Trophoblast cell (in vitro differentiated cells and primary cell): Measurements from ENCODE around the gene CCDC88A.
"Not testable (repeated sequence)": the region's sequence is repeated elsewhere in the genome, so short reads cannot be mapped to it uniquely, and the experiment has no call there.

ENCODE experiments used
- DNase-seq, 2 donors: peaks; one replicate each; pipeline ENCODE4 v3.0.0-alpha.2; 2016
- H2AFZ ChIP-seq: 2 replicates; pipeline ENCODE4 v1.6.1; 2013; ENCODE audit warnings: low read length, moderate library complexity, mild to moderate bottlenecking; ENCODE audit not compliant: insufficient read depth, poor library complexity
- H2AK5ac ChIP-seq: 2 replicates; pipeline ENCODE4 v1.6.1; 2013; ENCODE audit warnings: mild to moderate bottlenecking, low read length
- H2BK120ac ChIP-seq: 2 replicates; pipeline ENCODE4 v1.6.1; 2013; ENCODE audit warnings: low read length, mild to moderate bottlenecking, moderate library complexity; ENCODE audit not compliant: insufficient read depth, poor library complexity
- H2BK12ac ChIP-seq: 2 replicates; pipeline ENCODE4 v1.6.1; 2013; ENCODE audit warnings: mild to moderate bottlenecking, low read length, moderate library complexity
- H2BK5ac ChIP-seq: 2 replicates; pipeline ENCODE4 v1.6.1; 2013; ENCODE audit warnings: low read length, low read depth, moderate library complexity, mild to moderate bottlenecking; ENCODE audit not compliant: poor library complexity
- H3K14ac ChIP-seq: 2 replicates; pipeline ENCODE4 v1.6.1; 2013; ENCODE audit warnings: mild to moderate bottlenecking, low read length
- H3K18ac ChIP-seq: 2 replicates; pipeline ENCODE4 v1.6.1; 2013; ENCODE audit warnings: mild to moderate bottlenecking, low read length
- H3K23ac ChIP-seq: 2 replicates; pipeline ENCODE4 v1.6.1; 2013; ENCODE audit warnings: low read length
- H3K27ac ChIP-seq: 2 replicates; pipeline ENCODE4 v1.5.1; 2013; ENCODE audit warnings: low read depth, mild to moderate bottlenecking, inconsistent platforms, low read length, moderate library complexity
- H3K27me3 ChIP-seq: 2 replicates; pipeline ENCODE4 v1.6.1; 2013; ENCODE audit warnings: inconsistent platforms, mild to moderate bottlenecking, low read length, moderate library complexity; ENCODE audit not compliant: insufficient read depth
- H3K36me3 ChIP-seq, 2 experiments: 1 replicate in 1 of 2; 2 replicates in 1 of 2; pipeline ENCODE4 v1.6.1; 2013; ENCODE audit warnings: low read length in 2 of 2, mild to moderate bottlenecking in 2 of 2, moderate library complexity in 1 of 2; ENCODE audit not compliant: insufficient read depth in 2 of 2, control insufficient read depth in 1 of 2
- H3K4ac ChIP-seq: 2 replicates; pipeline ENCODE4 v1.6.1; 2013; ENCODE audit warnings: low read depth, mild to moderate bottlenecking, low read length, moderate library complexity
- H3K4me1 ChIP-seq, 2 experiments: 1 replicate in 1 of 2; 2 replicates in 1 of 2; pipeline ENCODE4 v1.6.1; 2013; ENCODE audit warnings: low read length in 2 of 2, mild to moderate bottlenecking in 2 of 2, moderate library complexity in 1 of 2; ENCODE audit not compliant: insufficient read depth in 2 of 2, control insufficient read depth in 1 of 2
- H3K4me2 ChIP-seq: 2 replicates; pipeline ENCODE4 v1.6.1; 2013; ENCODE audit warnings: inconsistent platforms, mild to moderate bottlenecking, low read length, moderate library complexity
- H3K4me3 ChIP-seq: 2 replicates; pipeline ENCODE4 v1.5.1; 2013; ENCODE audit warnings: mild to moderate bottlenecking, low read depth, low read length, inconsistent platforms
- H3K79me1 ChIP-seq: one replicate; pipeline ENCODE4 v1.6.1; 2013; ENCODE audit warnings: low read length
- H3K79me2 ChIP-seq: 2 replicates; pipeline ENCODE4 v1.6.1; 2013; ENCODE audit warnings: low read length, mild to moderate bottlenecking; ENCODE audit not compliant: control insufficient read depth, insufficient read depth, poor library complexity
- H3K9ac ChIP-seq: 2 replicates; pipeline ENCODE4 v1.6.1; 2013; ENCODE audit warnings: mild to moderate bottlenecking, low read length
- H3K9me3 ChIP-seq: 2 replicates; pipeline ENCODE4 v1.6.1; 2013; ENCODE audit warnings: low read depth, mild to moderate bottlenecking, control low read depth, inconsistent platforms, low read length; ENCODE audit not compliant: insufficient read depth
- H4K12ac ChIP-seq: 2 replicates; pipeline ENCODE4 v1.6.1; 2013; ENCODE audit warnings: low read depth, mild to moderate bottlenecking, low read length, moderate library complexity
- H4K8ac ChIP-seq: 2 replicates; pipeline ENCODE4 v1.6.1; 2013; ENCODE audit warnings: low read depth, mild to moderate bottlenecking, low read length, moderate library complexity
- H4K91ac ChIP-seq: one replicate; pipeline ENCODE4 v1.6.1; 2013; ENCODE audit warnings: low read depth, mild to moderate bottlenecking, low read length, moderate library complexity
- WGBS: extraction: QIAGEN DNeasy Blood & Tissue Kit; methylation state at CpG from one replicate; pipeline ENCODE4 v1.1.7; 2013; ENCODE audit warnings: missing lambda C conversion rate; ENCODE audit not compliant: insufficient read length, insufficient coverage; ENCODE audit errors: extremely low coverage; 5-methylcytosine and 5-hydroxymethylcytosine counted together

Gene CCDC88A

GRCh38 chr2:55259586-55259985, 160.1 kb downstream of the CCDC88A start:
- not testable (repeated sequence) for H3K79me1 ChIP-seq, H4K91ac ChIP-seq, H3K23ac ChIP-seq, H3K27me3 ChIP-seq, H4K12ac ChIP-seq, H3K9ac ChIP-seq, H3K4me2 ChIP-seq, H2BK5ac ChIP-seq, H3K27ac ChIP-seq, H3K9me3 ChIP-seq, H3K4me3 ChIP-seq, H2AK5ac ChIP-seq, H3K4ac ChIP-seq, H3K79me2 ChIP-seq, H2BK120ac ChIP-seq, H2AFZ ChIP-seq, H3K4me1 ChIP-seq, H4K8ac ChIP-seq, DNase-seq, H3K14ac ChIP-seq, H2BK12ac ChIP-seq, H3K18ac ChIP-seq
- WGBS = no CpG with 5 or more reads among the region's 3 CpGs
- H3K36me3 ChIP-seq = peaks cover 14 to 26% of the 10 kb centered on the region in 2 experiments

- H3K9me3 ChIP-seq = no peaks in the 10 kb centered on the region
- WGBS = no CpG with 5 or more reads among the region's 3 CpGs
- H2AFZ ChIP-seq = no peak overlapping the region
- H3K4ac ChIP-seq = no peak overlapping the region
- H3K9ac ChIP-seq = no peak overlapping the region
- H2BK12ac ChIP-seq = no peak overlapping the region
- H3K27me3 ChIP-seq = no peaks in the 10 kb centered on the region
- no peak overlapping the region for H3K18ac ChIP-seq
- no peak overlapping the region for H3K23ac ChIP-seq
- H2BK120ac ChIP-seq = no peak overlapping the region
- H2AK5ac ChIP-seq = no peak overlapping the region
- no peak overlapping the region for H2BK5ac ChIP-seq
- H3K4me1 ChIP-seq = no peaks in the 10 kb centered on the region
- H3K4me2 ChIP-seq = no peak overlapping the region
- no peak overlapping the region for H4K91ac ChIP-seq
- H3K79me1 ChIP-seq = no peaks in the 10 kb centered on the region
- no peak for DNase-seq
- no peak overlapping the region for H3K14ac ChIP-seq
- no peak overlapping the region for H4K12ac ChIP-seq
- peaks cover 16 to 18% of the 10 kb centered on the region in 2 experiments for H3K36me3 ChIP-seq
- H3K79me2 ChIP-seq = no peaks in the 10 kb centered on the region
- H3K27ac ChIP-seq = no peak overlapping the region
- H4K8ac ChIP-seq = no peak overlapping the region
- H3K4me3 ChIP-seq = no peak overlapping the region
Measured at GRCh38 chr2:55252832-55253231, 166.8 kb downstream of the CCDC88A start.

GRCh38 chr2:55247025-55247424, 172.6 kb downstream of the CCDC88A start:
- peak in 1 of 2 donors; percentile 38 for DNase-seq
- H3K4me3 ChIP-seq = no peak overlapping the region
- no peak overlapping the region for H3K23ac ChIP-seq
- no peak overlapping the region for H3K18ac ChIP-seq
- H3K79me1 ChIP-seq = no peaks in the 10 kb centered on the region
- H2BK12ac ChIP-seq = no peak overlapping the region
- no peak overlapping the region for H3K9ac ChIP-seq
- no peak overlapping the region for H2BK120ac ChIP-seq
- H2AK5ac ChIP-seq = no peak overlapping the region
- H3K27me3 ChIP-seq = no peaks in the 10 kb centered on the region
- H3K4me2 ChIP-seq = no peak overlapping the region
- no peaks in the 10 kb centered on the region for H3K79me2 ChIP-seq
- no peak overlapping the region for H4K91ac ChIP-seq
- no peak overlapping the region for H4K12ac ChIP-seq
- no peak overlapping the region for H2AFZ ChIP-seq
- H3K27ac ChIP-seq = no peak overlapping the region
- no peak overlapping the region for H3K4ac ChIP-seq
- WGBS = no CpG with 5 or more reads among the region's 5 CpGs
- H3K36me3 ChIP-seq = peaks cover 8 to 16% of the 10 kb centered on the region in 2 experiments
- H3K9me3 ChIP-seq = no peaks in the 10 kb centered on the region
- no peak overlapping the region for H3K14ac ChIP-seq
- no peak overlapping the region for H4K8ac ChIP-seq
- no peaks in the 10 kb centered on the region for H3K4me1 ChIP-seq
- H2BK5ac ChIP-seq = no peak overlapping the region

- no peak overlapping the region for H3K27ac ChIP-seq
- H3K4me2 ChIP-seq = no peak overlapping the region
- no peak overlapping the region for H2BK12ac ChIP-seq
- no peak overlapping the region for H3K4ac ChIP-seq
- H2AFZ ChIP-seq = no peak overlapping the region
- H3K23ac ChIP-seq = no peak overlapping the region
- no peak overlapping the region for H4K8ac ChIP-seq
- no peaks in the 10 kb centered on the region for H3K4me1 ChIP-seq
- H3K18ac ChIP-seq = no peak overlapping the region
- no peak overlapping the region for H4K91ac ChIP-seq
- H2BK120ac ChIP-seq = no peak overlapping the region
- no peak overlapping the region for H2AK5ac ChIP-seq
- H3K14ac ChIP-seq = no peak overlapping the region
- no peaks in the 10 kb centered on the region for H3K27me3 ChIP-seq
- no peak for DNase-seq
- no CpG with 5 or more reads among the region's 5 CpGs for WGBS
- no peak overlapping the region for H2BK5ac ChIP-seq
- no peak overlapping the region for H3K9ac ChIP-seq
- no peaks in the 10 kb centered on the region for H3K79me2 ChIP-seq
- H3K36me3 ChIP-seq = peaks cover 8 to 15% of the 10 kb centered on the region in 2 experiments
- H3K79me1 ChIP-seq = no peaks in the 10 kb centered on the region
- H4K12ac ChIP-seq = no peak overlapping the region
- H3K9me3 ChIP-seq = no peaks in the 10 kb centered on the region
- H3K4me3 ChIP-seq = no peak overlapping the region
Measured at GRCh38 chr2:55245411-55245810, 174.2 kb downstream of the CCDC88A start.
